Glutamatergic neuron (in vitro differentiated cells): Measurements from ENCODE around the gene ACO1. TPM values are rescaled to one million over a fixed set of nuclear protein-coding genes. Genes with fewer than 3 reads are reported as not detected.

Experiments used
- DNase-seq: peaks from one replicate; pipeline ENCODE4 v3.0.0; 2022
- H3K27ac Mint-ChIP-seq: one replicate; pipeline ENCODE4 v1.8.0; 2020; ENCODE audit warnings: mild to moderate bottlenecking, mixed read lengths, inconsistent platforms; ENCODE audit not compliant: unreplicated experiment
- H3K27me3 Mint-ChIP-seq: one replicate; pipeline ENCODE4 v1.8.0; 2020; ENCODE audit warnings: mild to moderate bottlenecking, moderate library complexity, mixed read lengths, inconsistent platforms; ENCODE audit not compliant: unreplicated experiment
- H3K36me3 Mint-ChIP-seq: one replicate; pipeline ENCODE4 v1.8.0; 2020; ENCODE audit warnings: mild to moderate bottlenecking, mixed read lengths, inconsistent platforms; ENCODE audit not compliant: unreplicated experiment
- H3K4me1 Mint-ChIP-seq: one replicate; pipeline ENCODE4 v1.8.0; 2020; ENCODE audit warnings: mild to moderate bottlenecking, low read depth, mixed read lengths, inconsistent platforms; ENCODE audit not compliant: unreplicated experiment
- H3K4me3 Mint-ChIP-seq: one replicate; pipeline ENCODE4 v1.8.0; 2020; ENCODE audit warnings: mild to moderate bottlenecking, mixed read lengths, inconsistent platforms; ENCODE audit not compliant: unreplicated experiment
- H3K9me3 Mint-ChIP-seq: one replicate; pipeline ENCODE4 v1.8.0; 2020; ENCODE audit warnings: mild to moderate bottlenecking, moderate library complexity, mixed read lengths, inconsistent platforms; ENCODE audit not compliant: unreplicated experiment
- total RNA-seq: library from RNA; stranded (reverse); fragmentation: NEBNext Ultra II Directional; extraction: Animal tissue kit (Norgen Biotek cat#: 25700); gene quantifications from one replicate; pipeline ENCODE4 v1.2.1, GENCODE V29; 2021; ENCODE audit not compliant: unreplicated experiment
- TF ChIP-seq, protein P1 (sequence below): fragments of 200-600 bp; sonication (generic); IDR thresholded peaks from one replicate; pipeline ENCODE4 v1.5.0; 2021; ENCODE audit not compliant: partially characterized antibody, unreplicated experiment

Gene ACO1
- total RNA-seq, 1 donor from 2014 or later: 17.6 TPM

DNA sequence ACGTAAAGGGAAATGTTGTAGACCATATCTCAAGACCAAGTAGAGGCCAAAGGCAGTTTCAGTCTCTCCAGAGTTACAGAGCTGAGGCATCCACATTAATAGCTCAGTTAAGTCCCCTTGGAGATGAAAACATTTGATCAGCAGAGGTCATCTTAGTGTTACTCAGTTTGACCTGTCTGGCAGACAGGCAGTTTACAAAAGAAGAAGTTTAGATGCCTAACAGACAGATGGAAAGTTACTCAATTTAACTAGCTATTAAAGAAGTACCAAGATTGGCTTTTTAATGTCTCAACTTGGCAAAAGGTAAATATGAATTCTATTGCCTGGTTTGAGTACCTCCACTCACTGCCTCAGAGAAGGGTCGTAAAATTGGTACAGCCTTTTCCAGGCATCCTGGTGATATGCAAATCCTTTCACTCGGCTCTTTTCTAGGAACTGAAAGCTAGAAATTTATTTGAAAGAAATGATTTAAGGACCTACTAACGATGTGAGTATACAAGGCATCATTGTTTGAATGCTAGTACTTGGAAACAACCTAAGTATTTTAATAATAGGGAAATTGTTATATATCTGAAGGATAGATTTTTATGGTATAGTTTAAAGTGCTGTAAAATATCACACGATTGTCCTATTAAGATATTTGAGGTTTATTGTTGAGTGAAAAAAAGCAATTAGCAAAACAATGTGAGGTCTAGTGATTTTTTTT, 14.8 kb downstream of the ACO1 start:
- no peaks in the 10 kb centered on the region for H3K27me3 Mint-ChIP-seq
- H3K4me1 Mint-ChIP-seq: no peaks in the 10 kb centered on the region
- H3K9me3 Mint-ChIP-seq: no peaks in the 10 kb centered on the region
- TF ChIP-seq, protein P1, sequence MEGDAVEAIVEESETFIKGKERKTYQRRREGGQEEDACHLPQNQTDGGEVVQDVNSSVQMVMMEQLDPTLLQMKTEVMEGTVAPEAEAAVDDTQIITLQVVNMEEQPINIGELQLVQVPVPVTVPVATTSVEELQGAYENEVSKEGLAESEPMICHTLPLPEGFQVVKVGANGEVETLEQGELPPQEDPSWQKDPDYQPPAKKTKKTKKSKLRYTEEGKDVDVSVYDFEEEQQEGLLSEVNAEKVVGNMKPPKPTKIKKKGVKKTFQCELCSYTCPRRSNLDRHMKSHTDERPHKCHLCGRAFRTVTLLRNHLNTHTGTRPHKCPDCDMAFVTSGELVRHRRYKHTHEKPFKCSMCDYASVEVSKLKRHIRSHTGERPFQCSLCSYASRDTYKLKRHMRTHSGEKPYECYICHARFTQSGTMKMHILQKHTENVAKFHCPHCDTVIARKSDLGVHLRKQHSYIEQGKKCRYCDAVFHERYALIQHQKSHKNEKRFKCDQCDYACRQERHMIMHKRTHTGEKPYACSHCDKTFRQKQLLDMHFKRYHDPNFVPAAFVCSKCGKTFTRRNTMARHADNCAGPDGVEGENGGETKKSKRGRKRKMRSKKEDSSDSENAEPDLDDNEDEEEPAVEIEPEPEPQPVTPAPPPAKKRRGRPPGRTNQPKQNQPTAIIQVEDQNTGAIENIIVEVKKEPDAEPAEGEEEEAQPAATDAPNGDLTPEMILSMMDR: no peak
- H3K36me3 Mint-ChIP-seq: no peaks in the 10 kb centered on the region
- DNase-seq: no peak
- H3K4me3 Mint-ChIP-seq: no peak overlapping the region
- no peak overlapping the region for H3K27ac Mint-ChIP-seq

DNA sequence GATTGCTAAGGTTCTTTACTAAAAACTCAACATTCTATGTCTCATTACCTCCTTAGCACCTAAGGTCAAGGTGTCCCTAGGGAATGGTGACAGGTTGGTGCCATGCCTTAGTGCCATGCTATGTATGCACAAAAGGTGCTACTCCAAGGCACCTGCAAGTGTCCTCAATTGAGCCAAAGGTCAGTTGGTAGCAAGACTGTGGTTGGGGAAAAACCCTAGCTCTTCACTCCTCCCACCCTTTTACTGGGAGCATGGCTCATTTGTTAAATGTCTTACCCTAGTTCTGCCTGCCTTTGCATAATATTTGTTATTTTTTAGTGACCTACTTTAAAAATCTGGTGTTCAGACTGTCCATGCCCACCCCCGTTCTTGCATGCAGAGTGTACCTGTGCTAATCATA, 17.0 kb downstream of the ACO1 start:
- H3K4me3 Mint-ChIP-seq: no peak overlapping the region

DNA sequence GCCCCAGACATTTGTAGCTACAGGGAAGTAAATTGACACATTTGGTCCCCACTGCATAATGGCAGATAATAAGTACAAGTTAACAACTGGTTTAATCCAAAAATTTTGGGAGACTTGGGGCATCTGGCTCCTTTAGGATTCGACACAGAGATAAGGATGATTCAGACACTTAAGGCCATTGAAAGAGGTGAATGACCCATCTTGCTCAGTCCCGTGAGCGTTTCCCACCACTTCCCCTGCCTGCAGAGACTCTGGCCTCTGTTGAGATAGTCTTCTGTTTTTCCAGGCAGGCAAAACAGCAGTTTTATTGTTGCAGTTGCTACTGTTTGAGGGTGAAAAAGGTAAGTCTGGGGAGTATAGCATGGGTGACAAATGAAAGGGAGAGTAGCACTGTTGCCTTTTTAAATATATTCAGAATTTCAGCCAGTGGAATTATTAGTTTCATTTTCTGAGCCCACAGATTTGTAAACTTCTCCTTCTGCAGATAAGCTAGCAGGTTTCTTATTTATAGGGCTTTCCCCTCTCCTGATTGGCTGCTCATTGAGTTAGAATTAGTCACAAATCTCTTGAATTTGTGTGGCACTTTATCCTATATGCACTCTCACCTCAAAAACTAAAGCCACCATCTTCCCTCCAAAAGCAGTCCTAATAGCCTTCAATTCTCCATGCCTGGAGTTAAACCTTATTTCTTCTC, 19.3 kb downstream of the ACO1 start:
- TF ChIP-seq, protein P1: no peak
- no peak for DNase-seq
- Mint-ChIP-seq H3K36me3 (no peaks in the 10 kb centered on the region), H3K4me1 (no peaks in the 10 kb centered on the region), H3K4me3 (no peak overlapping the region), H3K27me3 (no peaks in the 10 kb centered on the region), H3K9me3 (no peaks in the 10 kb centered on the region), H3K27ac (no peak overlapping the region)

More for the DNA sequence above, 17.0 kb downstream of the ACO1 start:
- Mint-ChIP-seq H3K9me3 (no peaks in the 10 kb centered on the region), H3K27me3 (no peaks in the 10 kb centered on the region), H3K36me3 (no peaks in the 10 kb centered on the region), H3K27ac (no peak overlapping the region), H3K4me1 (no peaks in the 10 kb centered on the region)
- no peak for DNase-seq
- TF ChIP-seq, protein P1: no peak

DNA sequence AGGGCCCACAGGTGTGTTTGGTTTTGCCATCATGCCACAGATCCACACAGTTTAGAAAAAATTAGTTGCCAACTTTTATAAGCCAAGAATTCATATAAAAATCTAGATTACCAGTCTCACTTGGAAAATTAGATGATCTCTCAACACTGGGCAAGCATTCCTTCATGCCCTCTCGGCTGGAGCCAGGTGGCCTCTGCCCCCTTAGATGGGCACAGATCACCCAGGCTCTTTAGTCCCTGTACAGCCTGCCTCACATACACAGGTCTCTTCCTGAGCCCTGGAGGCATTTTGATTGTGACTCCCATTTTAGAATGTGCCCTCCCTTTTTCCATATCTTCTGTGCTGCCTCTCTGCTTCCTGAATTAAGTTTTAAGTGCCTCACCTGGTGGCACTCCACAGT, 20.0 kb downstream of the ACO1 start:
- no peak for DNase-seq

DNA sequence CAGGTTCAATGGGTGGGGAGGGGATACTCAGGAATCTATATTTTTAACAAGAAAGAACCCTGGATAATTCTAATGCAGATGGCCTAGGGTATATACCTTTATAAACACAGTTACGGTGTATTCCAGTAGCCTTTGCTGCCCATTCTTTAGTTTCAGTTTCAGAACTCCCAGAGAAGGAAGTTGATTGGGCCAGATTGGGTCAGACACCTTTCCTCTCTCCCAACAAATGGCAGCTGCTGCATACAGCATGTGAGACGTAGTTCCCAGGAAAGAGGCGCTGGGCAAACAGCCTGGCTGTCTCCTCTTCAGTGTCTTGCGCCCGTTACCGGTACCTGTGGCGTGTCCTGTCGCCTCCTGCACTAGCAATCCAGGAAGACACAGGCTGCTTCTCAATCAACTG, 20.4 kb downstream of the ACO1 start:
- no peaks in the 10 kb centered on the region for H3K27me3 Mint-ChIP-seq
- H3K27ac Mint-ChIP-seq: no peak overlapping the region
- H3K4me1 Mint-ChIP-seq: no peaks in the 10 kb centered on the region
- H3K9me3 Mint-ChIP-seq: no peaks in the 10 kb centered on the region
- no peaks in the 10 kb centered on the region for H3K36me3 Mint-ChIP-seq
- TF ChIP-seq, protein P1: no peak
- no peak for DNase-seq
- no peak overlapping the region for H3K4me3 Mint-ChIP-seq

More for the DNA sequence above, 20.0 kb downstream of the ACO1 start:
- TF ChIP-seq, protein P1: no peak
- H3K36me3 Mint-ChIP-seq: no peaks in the 10 kb centered on the region
- no peaks in the 10 kb centered on the region for H3K4me1 Mint-ChIP-seq
- H3K27me3 Mint-ChIP-seq: no peaks in the 10 kb centered on the region
- no peaks in the 10 kb centered on the region for H3K9me3 Mint-ChIP-seq
- H3K4me3 Mint-ChIP-seq: no peak overlapping the region
- no peak overlapping the region for H3K27ac Mint-ChIP-seq
